NCI-H1092 treated with DMSO at 0.1 percent for 48 hours (cell line): ENCODE data around the gene MTHFD1L.
"Not testable (repeated sequence)": the region's sequence is repeated elsewhere in the genome, so short reads cannot be mapped to it uniquely, and the experiment has no call there.

Source experiments
- DNase-seq: peaks from one replicate; lab custom pipeline; 2025; lab: John Stamatoyannopoulos, UW

Gene MTHFD1L

DNA sequence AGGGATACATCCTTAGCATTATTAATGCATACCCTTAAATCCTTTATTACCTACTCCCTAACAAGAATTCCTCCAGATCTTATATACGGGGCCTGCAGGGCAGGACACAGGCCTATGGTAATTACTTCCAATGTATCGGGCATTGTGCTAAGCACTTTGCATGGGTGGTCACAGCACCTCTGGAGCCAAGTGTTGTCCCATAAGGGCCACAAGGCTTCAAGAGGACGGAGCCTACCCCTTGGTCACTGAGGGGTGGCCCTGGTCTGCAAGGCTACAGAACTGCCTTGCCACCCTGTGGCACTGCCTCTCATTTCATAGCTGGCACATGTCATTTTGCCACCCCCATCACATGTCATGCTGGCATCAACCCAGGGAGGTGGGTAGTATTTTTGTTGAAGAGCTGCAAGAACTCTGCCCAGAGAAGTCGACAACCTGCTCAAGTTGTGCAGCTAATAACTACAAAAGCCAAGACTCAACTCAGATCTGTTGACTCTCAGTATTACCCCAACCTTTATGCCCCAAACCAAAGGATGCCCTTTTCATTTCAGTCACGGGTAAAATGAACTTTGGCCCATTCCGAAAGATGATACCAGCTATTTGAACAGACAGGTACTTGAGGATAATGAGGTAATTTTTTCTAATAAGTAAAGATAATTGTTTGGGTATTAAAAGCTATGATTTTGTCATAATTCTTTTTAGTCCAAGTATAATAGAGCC, 230.2 kb downstream of the MTHFD1L start:
- DNase-seq, result no peak

DNA sequence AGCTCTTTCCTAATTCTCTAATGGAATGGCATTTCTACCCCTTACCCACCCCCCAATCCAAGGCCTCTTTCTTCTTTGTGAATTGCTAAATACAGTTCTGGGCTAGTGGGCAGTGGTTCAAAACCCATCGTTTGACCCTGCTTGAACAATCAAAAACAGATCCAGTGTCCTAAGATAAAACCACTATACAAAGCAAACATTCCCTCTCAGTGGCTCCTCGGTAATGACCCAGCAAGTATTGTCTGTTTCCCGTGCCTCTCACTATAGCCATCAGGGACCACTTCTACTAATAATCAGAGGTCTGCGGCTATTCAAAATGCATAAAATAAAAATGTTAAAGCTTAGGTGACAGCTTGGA, 230.7 kb downstream of the MTHFD1L start:
- DNase-seq, result peak; percentile 18

DNA sequence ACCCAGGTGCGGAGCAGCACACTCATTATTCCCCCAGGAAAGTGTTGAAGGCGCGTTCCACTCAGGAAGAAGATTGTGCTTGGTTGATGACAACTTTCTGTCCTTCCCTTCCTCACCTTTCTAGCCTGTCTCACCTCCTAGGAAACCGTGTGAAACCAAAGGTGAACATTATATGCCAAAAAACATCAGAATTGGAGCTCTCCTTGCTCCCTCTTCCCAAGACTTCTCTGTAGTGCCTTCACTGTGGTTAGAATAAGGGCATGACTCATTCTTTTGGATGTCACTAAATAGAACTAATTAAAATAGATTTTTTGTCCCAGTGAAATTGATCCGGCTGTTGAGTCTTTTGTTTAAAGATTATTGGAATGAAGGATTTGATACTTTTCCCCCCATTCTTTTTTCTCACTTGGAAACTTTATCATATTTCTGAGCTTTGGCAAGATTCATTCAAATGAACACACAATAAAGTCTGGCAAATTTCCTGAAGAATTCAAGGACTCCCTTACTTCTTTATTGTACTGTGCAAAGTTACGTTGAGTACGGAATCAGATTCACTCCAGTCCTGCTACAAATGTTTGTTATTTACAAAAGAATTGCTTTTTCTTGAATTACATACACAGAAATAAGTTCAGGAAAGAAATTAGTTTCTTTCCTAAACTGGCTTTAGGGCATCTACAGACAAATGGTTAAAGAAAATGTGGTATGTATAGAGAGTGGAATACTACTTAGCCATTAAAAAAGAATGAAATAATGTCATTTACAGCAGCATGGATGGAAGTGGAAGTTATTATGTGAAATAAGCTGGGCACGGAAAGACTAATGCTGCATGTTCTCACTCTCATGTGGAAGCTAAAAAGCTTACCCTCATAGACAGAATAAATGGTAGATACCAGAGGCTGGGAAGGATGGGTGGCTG, 231.4 kb downstream of the MTHFD1L start:
- DNase-seq, result no peak

DNA sequence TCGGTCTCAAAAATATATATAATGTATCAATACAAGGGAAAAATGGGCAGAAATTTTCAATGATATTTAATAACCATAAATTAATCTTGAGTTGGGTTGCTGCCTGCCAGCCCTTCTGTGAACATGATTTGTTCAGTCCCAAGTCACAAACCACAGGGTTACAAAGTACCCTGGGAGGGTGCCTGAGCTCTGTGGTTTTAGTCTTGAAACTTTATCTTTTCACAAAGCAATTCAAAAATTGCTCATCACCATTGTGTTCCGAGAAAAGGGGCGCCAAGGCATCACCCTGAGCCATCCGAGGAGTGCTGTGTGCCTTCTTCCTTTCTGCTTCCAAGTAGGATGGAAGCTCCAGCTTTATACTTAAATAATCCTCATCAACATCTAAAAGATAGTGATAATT, 232.7 kb downstream of the MTHFD1L start:
- DNase-seq, result no peak

DNA sequence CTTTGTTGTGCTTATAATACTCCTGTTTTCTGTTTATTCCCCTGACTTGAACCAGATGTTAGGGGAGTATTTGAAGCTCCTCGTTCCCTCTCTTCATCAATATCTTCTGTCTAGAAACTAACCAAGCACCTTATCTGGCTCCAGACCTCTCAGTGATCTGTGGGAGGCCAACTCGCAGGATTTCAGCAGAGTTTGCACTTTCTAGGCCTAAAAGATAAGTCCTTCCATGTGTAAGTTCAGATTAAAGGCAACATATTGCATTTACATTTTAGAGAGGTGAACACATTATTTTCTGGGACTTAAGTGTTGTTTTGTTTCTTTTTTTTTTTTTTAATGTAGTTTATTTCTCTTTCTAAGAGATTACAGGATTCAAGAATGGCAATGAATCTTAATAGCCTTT, 234.8 kb downstream of the MTHFD1L start:
- DNase-seq, result no peak

DNA sequence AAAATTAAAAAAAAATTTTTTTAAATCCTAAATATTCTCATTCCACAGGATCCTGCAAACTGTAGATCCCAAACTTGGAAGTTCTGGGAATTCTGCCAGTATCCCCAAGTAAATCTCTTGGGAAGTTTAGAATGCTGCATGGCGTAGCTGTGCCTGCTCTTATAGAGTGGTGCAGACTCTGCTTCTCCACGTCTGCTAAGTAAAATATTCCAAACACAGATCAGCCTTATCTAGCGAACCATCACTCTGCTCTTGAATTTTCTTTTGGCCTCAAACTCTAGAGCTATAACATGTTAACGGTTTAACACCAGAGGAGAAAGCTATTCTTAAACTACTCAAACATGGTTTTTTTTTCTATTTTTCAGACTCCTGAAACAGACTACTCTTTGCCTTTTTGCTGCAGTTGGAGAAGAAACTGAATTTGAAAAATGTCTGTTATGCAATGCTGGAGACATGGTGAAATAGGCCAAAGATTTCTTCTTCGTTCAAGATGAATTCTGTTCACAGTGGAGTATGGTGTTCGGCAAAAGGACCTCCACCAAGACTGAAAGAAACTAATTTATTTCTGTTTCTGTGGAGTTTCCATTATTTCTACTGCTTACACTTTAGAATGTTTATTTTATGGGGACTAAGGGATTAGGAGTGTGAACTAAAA, 235.8 kb downstream of the MTHFD1L start:
- no peak for DNase-seq

DNA sequence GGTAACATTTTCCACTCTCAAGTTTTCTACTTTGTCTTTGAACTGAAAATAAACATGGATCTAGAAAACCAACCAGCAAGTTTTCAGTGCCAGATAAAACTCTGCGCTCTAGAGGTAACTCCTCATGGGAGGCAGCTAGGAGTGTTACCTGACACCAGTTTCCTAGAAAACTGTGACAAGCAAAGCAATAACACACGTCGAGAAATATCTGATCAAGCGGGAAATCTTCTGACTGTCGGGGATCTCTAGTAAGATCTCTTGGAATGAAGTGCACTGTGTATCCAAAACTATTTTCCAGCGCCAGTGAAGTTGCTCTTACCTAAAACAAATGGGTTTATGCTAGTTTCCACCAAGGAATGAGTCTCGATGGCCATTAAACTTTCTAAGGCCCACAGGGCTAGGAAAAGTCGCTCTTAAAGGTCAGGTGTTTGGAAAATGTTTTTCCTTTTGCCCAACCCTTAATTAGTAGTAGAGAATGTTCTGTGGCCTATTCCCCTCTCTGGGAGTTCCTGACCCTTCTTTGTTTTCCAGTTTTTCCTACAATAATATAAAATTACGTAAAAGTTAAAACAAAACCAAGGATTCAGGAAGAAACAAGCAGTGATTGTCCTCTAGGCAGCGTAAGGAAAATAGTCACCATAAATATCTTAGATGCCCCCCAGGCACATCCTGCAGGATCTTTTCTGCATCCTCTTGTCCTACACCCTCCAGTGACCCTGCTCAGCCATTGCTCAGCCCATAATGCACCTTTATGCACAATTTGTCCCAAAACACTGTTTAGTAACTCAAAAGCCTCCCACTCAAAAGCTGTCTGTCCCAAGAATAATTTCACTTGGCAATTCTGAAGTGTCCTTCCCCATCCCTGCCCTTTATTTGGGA, 236.6 kb downstream of the MTHFD1L start:
- no peak for DNase-seq

DNA sequence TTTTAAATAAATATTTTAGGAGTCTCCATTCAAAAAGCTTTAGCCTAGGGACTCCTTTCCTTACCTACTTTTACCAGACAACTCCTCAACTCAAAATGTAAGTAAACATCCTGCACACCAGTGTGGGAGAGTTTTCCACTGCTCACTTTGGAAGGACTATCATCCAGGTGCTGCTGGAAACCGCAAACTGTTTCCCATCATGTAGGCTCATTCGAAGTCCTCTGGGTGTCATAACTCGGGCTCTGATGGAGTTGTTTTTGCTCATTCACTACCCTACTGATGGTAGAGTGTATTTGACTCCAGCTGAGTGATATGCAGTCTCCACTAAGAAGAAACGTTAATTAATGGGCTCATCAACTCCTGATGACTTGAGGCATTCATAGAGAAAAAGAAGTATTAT, 237.8 kb downstream of the MTHFD1L start:
- DNase-seq, result no peak

DNA sequence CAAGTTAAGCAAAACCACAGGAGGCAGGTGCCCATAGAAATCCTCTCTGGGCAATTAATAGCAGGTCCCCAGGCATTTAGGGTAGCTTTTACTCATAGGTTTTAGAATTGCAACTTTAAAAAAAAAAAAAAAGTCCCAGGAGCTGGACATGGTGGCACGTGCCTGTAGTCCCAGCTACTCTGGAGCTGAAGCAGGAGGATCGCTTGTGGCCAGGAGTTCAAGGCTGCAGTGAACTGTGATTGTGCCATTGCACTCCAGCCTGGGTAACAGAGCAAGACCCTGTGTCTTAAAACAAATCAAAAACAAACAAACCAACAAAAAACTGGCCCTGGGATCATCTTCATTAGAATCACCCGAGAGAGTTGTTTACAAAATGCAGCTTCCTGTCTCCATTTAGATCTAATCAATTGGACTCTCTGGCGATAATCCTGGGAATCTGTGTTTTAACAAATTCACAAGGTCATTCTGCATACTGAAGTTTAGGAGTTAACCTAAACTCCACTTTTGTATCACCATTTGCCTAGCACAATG, 242.5 kb downstream of the MTHFD1L start:
- no peak for DNase-seq

DNA sequence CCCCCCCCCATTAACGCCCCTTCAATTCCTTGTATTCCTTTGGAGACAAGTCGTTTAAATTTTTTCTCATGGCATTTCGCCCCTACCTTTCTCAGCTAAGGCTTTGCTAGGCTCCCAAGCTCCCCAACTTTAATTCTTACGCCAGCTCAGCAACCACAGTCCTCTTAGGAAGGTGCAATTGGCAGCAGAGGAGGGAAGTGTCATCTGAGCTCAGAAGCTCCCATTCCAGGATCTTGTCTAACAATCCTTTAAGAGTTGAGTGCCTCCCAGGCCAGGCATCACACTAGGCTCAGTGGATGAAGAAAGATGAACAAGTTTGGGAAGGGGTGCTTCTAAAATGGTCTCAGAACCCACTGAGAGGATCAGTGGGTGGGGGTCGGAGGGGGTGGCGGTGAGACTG, 243.0 kb downstream of the MTHFD1L start:
- no peak for DNase-seq

DNA sequence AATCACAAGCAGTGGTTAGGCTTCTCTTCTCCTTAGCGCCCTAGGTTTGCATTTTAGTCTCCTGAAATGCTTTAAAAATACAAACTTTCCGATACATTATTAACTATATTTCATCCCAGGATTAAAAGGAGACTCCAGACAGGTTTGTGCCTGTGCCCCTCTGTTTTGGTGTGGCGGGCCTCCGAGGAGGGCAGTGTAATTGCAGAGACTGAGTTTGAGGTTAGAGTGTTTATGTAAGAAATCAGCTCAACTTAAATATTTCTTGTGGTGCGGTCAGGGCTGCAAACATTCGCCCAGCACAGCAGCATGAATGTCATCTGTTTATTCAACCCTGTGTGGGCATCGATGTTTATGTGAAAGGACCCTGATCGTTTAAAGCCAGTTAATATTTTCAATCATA, 243.9 kb downstream of the MTHFD1L start:
- no peak for DNase-seq

DNA sequence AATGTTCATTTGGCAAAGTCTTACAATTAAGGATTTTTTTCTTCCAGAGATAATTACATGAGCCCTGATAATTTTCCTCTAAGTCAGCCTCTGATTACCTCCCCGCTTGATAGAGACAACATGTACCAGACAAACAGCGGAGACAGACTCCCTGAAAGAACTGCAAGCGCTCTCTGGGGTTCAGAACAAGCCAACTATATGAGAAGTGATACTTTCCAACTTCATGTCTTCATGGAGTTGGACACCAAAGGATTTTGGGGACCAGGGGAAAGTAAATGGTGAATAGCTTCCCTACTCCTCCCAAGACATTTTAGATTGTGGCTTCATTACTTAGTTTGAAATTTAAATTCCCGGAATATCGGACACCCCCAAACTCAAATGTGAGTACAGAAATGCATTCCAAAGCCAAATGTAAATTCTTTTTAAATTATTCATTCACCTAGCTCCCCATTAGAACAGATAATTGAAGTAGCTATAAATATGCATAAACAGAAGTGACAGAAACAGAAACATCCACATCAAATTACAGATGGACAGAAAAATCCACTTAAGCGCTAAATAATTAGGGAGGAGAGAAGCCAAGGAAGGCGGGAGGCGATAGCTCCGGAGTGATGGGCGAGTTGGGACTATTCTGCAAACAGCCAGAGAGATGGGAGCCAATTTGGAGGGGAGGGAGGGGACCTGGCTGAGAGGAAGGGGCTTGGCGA, 244.5 kb downstream of the MTHFD1L start:
- DNase-seq, result no peak

DNA sequence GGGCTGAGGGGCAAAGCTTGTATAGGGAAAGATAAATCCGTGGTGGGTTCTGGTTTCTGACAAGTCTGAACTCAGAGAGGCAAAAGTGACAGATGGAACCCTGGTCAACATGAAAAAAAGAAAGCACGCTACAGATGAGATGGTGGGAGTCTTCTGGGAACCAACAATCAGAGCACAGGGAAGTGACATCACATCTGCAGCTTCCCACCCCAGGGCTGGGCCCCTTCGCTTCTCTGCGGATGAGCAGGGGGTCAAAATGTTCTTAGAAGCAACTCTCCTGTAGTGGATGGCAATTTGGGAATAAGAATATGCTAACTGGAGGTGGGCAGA, 245.0 kb downstream of the MTHFD1L start:
- DNase-seq, result no peak

DNA sequence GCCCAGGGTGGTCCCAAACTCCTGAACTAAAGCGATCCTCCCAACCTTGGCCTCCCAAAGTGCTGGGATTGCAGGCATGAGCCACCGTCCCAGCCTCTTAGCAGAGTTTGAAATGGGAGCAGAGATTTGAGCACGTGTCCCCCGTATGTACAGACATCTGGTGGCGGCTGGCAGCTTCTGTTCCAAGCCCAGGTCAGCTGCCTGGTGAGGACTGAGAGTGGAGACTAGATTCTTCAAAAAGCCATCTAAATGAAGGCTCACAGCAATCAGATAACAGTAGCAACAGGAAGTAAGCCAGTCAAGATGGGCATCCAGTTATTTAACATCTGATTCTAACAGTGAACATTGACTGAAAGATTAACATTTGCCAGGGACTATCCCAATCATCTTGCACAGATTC, 246.2 kb downstream of the MTHFD1L start:
- no peak for DNase-seq

DNA sequence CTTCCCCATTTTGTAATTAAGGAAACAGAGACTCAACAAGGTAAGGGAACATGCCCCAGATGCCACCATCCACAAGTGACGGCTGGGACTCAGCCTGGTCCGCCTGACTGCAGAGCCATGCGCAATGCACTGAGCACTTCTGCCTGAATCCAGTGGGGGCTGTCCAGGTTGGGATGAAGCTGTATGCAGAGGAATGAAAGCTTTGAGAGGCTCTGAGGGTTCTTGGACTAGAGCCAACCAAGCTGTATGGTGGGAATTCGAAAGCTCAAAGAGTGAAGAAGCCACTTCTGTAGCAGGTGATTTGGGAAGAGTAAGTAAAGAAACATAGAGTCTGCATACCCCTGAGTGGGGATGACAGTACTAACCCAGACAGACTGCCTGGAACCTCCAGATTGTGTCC, 246.6 kb downstream of the MTHFD1L start:
- DNase-seq, result no peak

DNA sequence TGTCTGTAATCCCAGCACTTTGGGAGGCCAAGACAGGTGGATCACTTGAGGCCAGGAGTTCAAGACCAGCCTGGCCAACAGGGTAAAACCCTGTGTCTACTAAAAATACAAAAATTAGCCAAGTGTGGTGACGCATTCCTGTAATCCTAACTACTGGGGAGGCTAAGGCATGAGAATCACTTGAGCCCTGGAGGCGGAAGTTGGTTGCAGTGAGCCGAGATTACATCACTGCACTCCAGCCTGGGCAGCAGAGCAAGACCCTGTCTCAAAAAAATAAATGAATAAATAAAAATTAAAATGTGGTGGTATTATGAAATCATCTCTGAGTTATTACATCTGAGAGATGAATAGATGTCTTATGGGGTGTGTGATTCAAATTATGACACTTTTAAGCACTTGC, 247.4 kb downstream of the MTHFD1L start:
- DNase-seq, result not testable (repeated sequence)

DNA sequence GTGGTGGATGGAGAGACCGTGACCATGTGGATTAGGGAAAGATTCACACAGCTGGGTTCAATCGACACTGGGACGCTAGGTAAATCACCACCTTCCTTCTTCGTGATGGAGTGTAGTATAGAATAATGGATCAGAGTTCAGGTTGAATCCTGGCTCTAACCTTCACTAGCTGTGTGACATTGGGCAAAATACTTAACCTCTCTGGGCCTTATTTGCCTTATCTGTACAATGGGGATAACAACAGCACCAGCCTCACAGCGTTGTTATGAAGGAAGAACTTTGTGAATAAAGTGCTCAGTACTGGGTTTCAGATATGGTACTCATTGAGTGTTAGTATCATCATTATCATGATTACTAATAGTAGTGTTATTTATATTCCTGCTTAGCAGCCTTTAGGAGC, 248.1 kb downstream of the MTHFD1L start:
- DNase-seq, result no peak

DNA sequence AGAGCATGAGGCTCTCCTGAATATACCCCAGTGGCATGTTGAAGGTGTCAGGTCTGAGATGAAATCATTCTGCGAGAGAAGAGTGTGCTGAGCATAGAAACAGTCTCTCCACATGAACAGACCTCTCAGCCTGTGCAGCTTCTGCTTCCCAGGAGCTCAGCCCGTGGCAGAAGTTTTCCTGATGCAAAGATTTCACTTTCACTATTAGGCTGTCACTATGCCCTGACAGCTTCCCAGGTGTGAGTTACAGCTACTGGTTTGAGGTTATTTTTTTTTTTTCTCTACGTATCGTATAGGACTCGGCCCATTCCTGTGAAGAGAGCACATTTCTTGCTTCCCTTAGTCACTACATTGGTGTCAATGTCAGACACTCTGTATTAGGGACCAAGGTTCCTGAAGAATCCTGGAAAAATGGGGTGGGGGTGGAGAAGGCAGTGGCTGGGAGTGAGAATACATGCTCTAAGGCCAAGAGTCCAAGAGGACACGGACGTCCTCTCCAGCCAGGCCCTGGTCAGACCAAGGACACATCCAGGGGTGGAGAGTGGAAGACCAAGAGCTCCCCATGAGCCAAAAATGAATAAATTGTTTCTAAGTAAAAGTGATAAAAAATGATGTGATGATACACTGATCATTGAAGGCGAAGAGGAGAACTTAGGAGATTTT, 253.1 kb downstream of the MTHFD1L start:
- DNase-seq, result no peak

DNA sequence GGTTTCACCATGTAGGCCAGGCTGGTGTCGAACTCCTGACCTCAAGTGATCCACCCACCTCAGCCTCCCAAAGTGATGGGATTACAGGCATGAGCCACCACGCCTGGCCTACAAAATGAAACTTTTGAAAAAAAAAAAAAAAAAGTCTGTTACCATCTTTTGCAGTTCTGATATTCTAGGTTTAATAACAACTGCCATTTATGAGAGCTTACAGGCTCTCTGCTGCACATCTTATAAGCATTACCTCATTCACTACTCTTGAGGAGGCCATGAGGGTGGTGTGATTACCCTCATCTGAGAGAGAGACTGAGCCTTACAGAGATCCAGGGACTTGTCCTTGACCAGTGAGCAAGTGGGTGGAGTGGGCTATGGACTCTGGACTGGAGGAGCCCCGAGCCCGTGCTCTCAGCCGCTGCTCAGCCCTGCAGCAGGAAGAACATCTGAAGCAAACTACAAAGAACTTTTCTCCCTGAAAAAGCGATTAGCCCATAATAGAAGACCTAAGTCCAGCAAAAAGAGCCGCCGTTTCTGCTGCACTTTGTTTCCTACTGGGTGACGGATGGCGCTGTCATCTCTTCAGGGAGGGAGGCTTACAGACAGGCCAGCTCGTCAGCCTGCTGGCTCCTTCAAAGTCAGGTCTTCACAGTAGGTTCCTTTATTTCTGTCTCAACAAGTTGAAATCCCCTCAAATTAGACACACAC, 254.5 kb downstream of the MTHFD1L start:
- no peak for DNase-seq

DNA sequence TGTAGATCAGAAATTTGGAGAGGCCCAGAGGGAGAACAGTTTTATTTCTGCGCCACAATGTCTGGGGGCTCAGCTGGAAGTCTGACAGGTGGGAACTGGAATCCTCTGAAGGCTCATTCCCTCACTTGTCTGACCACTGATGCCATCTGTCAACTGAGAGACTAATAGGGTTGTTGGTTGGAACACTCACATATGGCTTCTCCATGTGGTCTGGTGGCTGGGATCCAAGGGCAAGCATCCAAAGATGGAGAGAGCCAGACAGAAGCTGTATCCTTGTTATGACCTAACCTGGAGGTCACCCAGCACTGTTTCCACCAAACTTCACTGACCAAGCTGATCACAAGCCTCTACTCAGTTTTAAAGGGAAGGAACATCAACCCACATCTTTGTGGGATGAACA, 256.4 kb downstream of the MTHFD1L start:
- no peak for DNase-seq
